Mucosa of gallbladder (tissue), 1 donor: ENCODE measurements around the gene CD151. TPM values are rescaled to one million over a fixed set of nuclear protein-coding genes. Genes with fewer than 3 reads are reported as not detected.
A peak's percentile ranks its signal among the peaks of the same experiment; 100 is the strongest.

Source experiments
- DNase-seq: peaks from one replicate; pipeline ENCODE4 v3.0.0-alpha.2; 2020; ENCODE audit warnings: low spot score
- total RNA-seq: library from RNA; stranded (reverse); gene quantifications from one replicate; pipeline ENCODE4 v1.2.1, GENCODE V29; 2021
- donor health status: DM: no; HTN: no; CAD: no.

The CD151 gene
- total RNA-seq, 1 donor from 2014 or later = 442 TPM

GRCh38 chr11:815675-816432 is 16.9 kb upstream of the CD151 start:
- no peak for DNase-seq

GRCh38 chr11:816433-816779 is 16.3 kb upstream of the CD151 start:
- DNase-seq = no peak

- DNase-seq = no peak
These were observed 14.2 kb upstream of the CD151 start, which contains the start of gene PNPLA2 for GRCh38 chr11:818396-819128. Gene PNPLA2 (plus strand): TSS chr11:818914. CDS start chr11:819719, 805 bp downstream.

- DNase-seq = peak; percentile 92
These were observed 13.4 kb upstream of the CD151 start for GRCh38 chr11:819129-819931.

GRCh38 chr11:819943-820649 is 12.7 kb upstream of the CD151 start:
- DNase-seq = peak; percentile 89

- peak; percentile 78 for DNase-seq
These were observed 11.9 kb upstream of the CD151 start for GRCh38 chr11:820655-821511.

- DNase-seq = no peak
These were observed 11.0 kb upstream of the CD151 start for GRCh38 chr11:821512-822371.

GRCh38 chr11:823441-824291 is 9.1 kb upstream of the CD151 start:
- no peak for DNase-seq

GRCh38 chr11:824292-824880 is 8.4 kb upstream of the CD151 start:
- no peak for DNase-seq

- no peak for DNase-seq
These were observed 7.8 kb upstream of the CD151 start for GRCh38 chr11:824942-825341.

- no peak for DNase-seq
These were observed 7.2 kb upstream of the CD151 start for GRCh38 chr11:825366-826226.

- DNase-seq = no peak
These were observed 6.5 kb upstream of the CD151 start for GRCh38 chr11:826227-826621.

- no peak for DNase-seq
These were observed 6.0 kb upstream of the CD151 start for GRCh38 chr11:826836-827145.

- no peak for DNase-seq
These were observed 5.4 kb upstream of the CD151 start for GRCh38 chr11:827146-827896.

- DNase-seq = no peak
These were observed 4.9 kb upstream of the CD151 start, which contains the start of gene CRACR2B for GRCh38 chr11:827897-828192. Gene CRACR2B (plus strand): TSS chr11:827919. CDS start chr11:828608, 689 bp downstream.

GRCh38 chr11:828506-829175 is 4.1 kb upstream of the CD151 start:
- no peak for DNase-seq
